Measurements from ENCODE around the gene SREBF2.

Gene SREBF2

GRCh38 chr22:41893591-41894375, 60.9 kb downstream of the SREBF2 start:
- DNase-seq, result no peak
- Mint-ChIP-seq H3K27ac (no peak overlapping the region), H3K4me3 (no peak overlapping the region), H3K9me3 (no peaks in the 10 kb centered on the region), H3K36me3 (ENCODE audit: low read depth) (peaks cover 72% of the 10 kb centered on the region), H3K4me1 (no peaks in the 10 kb centered on the region), H3K27me3 (ENCODE audit: low read depth, poor library complexity) (peaks cover 7% of the 10 kb centered on the region)
- TF ChIP-seq CTCF (IDR thresholded peaks at IDR 0.05), result no peak

GRCh38 chr22:41898645-41899044, 65.7 kb downstream of the SREBF2 start:
- H3K27ac Mint-ChIP-seq, result no peak overlapping the region
- H3K27me3 Mint-ChIP-seq (ENCODE audit: low read depth, poor library complexity), result peaks cover 7% of the 10 kb centered on the region
- peaks cover 7% of the 10 kb centered on the region for H3K4me1 Mint-ChIP-seq
- no peak overlapping the region for H3K4me3 Mint-ChIP-seq
- peaks cover 43% of the 10 kb centered on the region for H3K36me3 Mint-ChIP-seq (ENCODE audit: low read depth)
- no peak for TF ChIP-seq CTCF (IDR thresholded peaks at IDR 0.05)
- DNase-seq, result no peak
- H3K9me3 Mint-ChIP-seq, result no peaks in the 10 kb centered on the region

- H3K27me3 Mint-ChIP-seq (ENCODE audit: low read depth, poor library complexity), result peaks cover 3% of the 10 kb centered on the region
- no peaks in the 10 kb centered on the region for H3K9me3 Mint-ChIP-seq
- H3K36me3 Mint-ChIP-seq (ENCODE audit: low read depth), result peaks cover 39% of the 10 kb centered on the region
- H3K4me1 Mint-ChIP-seq, result peaks cover 7% of the 10 kb centered on the region
- no peak overlapping the region for H3K4me3 Mint-ChIP-seq
- H3K27ac Mint-ChIP-seq, result no peak overlapping the region
- DNase-seq, result no peak
- TF ChIP-seq CTCF (IDR thresholded peaks at IDR 0.05), result no peak
Observed at GRCh38 chr22:41899110-41899509, 66.2 kb downstream of the SREBF2 start.

GRCh38 chr22:41899992-41900651, 67.2 kb downstream of the SREBF2 start:
- DNase-seq, result no peak
- no peak overlapping the region for H3K4me3 Mint-ChIP-seq
- H3K9me3 Mint-ChIP-seq, result no peaks in the 10 kb centered on the region
- TF ChIP-seq CTCF (IDR thresholded peaks at IDR 0.05), result no peak
- H3K27me3 Mint-ChIP-seq (ENCODE audit: low read depth, poor library complexity), result peaks cover 3% of the 10 kb centered on the region
- H3K27ac Mint-ChIP-seq, result no peak overlapping the region
- peaks cover 30% of the 10 kb centered on the region for H3K36me3 Mint-ChIP-seq (ENCODE audit: low read depth)
- H3K4me1 Mint-ChIP-seq, result peaks cover 7% of the 10 kb centered on the region

- peaks cover 7% of the 10 kb centered on the region for H3K4me1 Mint-ChIP-seq
- no peak overlapping the region for H3K4me3 Mint-ChIP-seq
- TF ChIP-seq CTCF (IDR thresholded peaks at IDR 0.05), result no peak
- H3K27me3 Mint-ChIP-seq (ENCODE audit: low read depth, poor library complexity), result peaks cover 3% of the 10 kb centered on the region
- H3K9me3 Mint-ChIP-seq, result no peaks in the 10 kb centered on the region
- no peak overlapping the region for H3K27ac Mint-ChIP-seq
- DNase-seq, result no peak
- peaks cover 34% of the 10 kb centered on the region for H3K36me3 Mint-ChIP-seq (ENCODE audit: low read depth)
Observed at GRCh38 chr22:41900652-41901312, 67.9 kb downstream of the SREBF2 start.
